ENCODE measurements around the gene GABRA5.

GABRA5 gene

DNA sequence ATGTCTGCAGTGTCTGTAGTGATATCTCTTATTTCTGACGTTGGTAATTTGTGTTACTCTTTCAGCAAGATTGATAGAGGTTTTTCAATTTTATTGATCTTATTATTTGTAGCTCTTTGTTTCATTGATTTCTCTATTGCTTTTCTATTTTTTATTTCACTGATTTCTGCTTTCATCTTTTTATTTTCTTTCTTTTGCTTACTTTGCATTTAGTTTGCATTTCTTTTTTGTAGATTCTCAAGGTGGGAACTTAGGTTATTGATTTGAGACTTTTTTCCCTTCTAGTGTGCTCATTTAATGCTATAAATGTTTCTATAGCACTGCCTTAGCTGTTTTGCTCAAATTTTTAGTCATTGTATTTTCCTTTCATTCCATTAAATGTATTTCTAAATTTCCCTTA, 54.6 kb downstream of the GABRA5 start:
- in situ Hi-C loops (cut with MboI; ENCODE audit: low sequenced_read_pairs), result no loop called here

- in situ Hi-C loops (cut with MboI; ENCODE audit: low sequenced_read_pairs), result no loop called here
Measured at GRCh38 chr15:26926081-26926480, 59.2 kb downstream of the GABRA5 start.

GRCh38 chr15:26928051-26928450, 61.2 kb downstream of the GABRA5 start:
- in situ Hi-C loops (cut with MboI; ENCODE audit: low sequenced_read_pairs), result no loop called here

- in situ Hi-C loops (cut with MboI; ENCODE audit: low sequenced_read_pairs), result no loop called here
Measured at GRCh38 chr15:26929588-26929987, 62.7 kb downstream of the GABRA5 start.

DNA sequence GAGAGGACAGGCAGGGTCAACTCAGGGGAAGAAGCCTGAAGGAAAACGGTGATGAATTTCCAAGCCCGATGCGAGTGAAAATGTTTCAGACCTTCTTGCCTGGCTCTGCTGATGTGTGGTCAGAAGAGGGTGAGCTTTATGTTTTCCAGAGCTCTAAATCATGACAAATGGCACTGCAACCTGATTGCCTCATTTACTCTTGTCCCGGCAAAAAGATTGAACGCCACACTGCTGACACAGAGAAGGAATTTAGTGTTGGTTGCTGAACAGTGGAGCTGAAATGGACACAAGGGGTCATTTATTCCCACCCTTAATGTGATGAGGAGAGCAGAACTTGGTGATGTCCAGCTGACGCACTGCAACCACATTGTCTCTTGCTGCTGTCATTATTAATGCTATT, 68.0 kb downstream of the GABRA5 start:
- in situ Hi-C loops (cut with MboI; ENCODE audit: low sequenced_read_pairs), result no loop called here

- in situ Hi-C loops (cut with MboI; ENCODE audit: low sequenced_read_pairs), result no loop called here
Measured at GRCh38 chr15:26935322-26935721, 68.5 kb downstream of the GABRA5 start.

DNA sequence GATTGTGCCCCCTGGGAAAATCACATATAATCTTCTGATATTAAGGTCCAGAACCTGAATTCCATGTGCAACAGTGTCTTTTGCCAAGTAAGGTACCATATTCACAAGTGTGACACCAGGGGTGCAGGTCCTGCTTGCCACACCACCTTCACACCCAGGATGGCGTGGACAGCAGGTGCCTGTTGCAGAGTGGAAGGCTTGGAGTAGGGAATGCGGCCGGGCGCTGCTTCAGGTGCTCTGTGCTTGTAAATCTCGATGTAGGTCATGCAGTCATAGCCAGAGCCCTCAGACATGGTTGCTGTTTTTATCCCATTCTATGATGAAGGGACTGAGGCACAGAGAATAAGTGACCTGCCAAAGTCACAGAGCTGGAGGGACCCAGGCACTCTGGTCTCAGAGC, 69.6 kb downstream of the GABRA5 start:
- in situ Hi-C loops (cut with MboI; ENCODE audit: low sequenced_read_pairs), result no loop called here

- in situ Hi-C loops (cut with MboI; ENCODE audit: low sequenced_read_pairs), result no loop called here
Measured at GRCh38 chr15:26937134-26937533, 70.3 kb downstream of the GABRA5 start.

DNA sequence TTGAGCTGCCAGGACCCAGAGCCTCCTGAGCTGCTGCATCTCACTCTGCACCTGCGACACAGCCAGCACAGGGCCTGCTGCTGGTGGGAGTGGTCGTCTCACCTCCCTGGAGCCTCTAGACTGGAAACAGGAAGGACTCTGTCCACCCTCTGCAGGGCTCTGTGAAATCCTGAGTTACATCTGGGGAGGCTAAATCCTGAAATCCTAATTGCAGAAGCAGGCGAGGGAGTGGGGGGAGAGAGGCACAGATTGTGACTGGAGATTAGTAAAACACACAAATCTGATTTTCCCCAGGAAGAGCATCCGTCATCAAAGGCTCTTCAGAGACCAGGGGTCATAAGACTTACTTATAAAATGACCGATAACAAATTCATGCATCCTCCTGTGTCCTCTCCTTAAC, 72.5 kb downstream of the GABRA5 start:
- in situ Hi-C loops (cut with MboI; ENCODE audit: low sequenced_read_pairs), result no loop called here

- in situ Hi-C loops (cut with MboI; ENCODE audit: low sequenced_read_pairs), result no loop called here
Measured at GRCh38 chr15:26941489-26941888, 74.6 kb downstream of the GABRA5 start.

DNA sequence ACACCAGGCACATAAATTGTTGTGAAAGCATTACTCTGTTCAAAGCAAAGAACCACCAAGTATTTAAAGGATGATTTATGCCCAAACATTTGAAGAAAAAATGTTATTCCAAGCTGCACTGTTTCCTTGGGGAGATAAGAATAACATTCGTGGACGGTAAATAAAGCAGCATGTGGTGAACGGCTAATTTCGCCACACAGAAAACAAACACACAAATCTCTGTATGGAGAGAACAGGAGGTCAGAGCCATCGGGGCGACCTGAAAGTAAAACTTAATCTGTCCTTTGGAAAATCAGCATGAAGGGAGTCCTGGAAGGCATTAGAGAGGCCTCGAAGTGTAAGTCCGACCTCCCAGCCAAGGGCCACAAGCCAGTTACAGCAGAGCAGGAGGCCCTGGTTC, 77.0 kb downstream of the GABRA5 start:
- in situ Hi-C loops (cut with MboI; ENCODE audit: low sequenced_read_pairs), result no loop called here

GRCh38 chr15:26945046-26945445, 78.2 kb downstream of the GABRA5 start:
- in situ Hi-C loops (cut with MboI; ENCODE audit: low sequenced_read_pairs), result no loop called here

GRCh38 chr15:26950001-26950400, 83.1 kb downstream of the GABRA5 start:
- in situ Hi-C loops (cut with MboI; ENCODE audit: low sequenced_read_pairs), result no loop called here

GRCh38 chr15:26954403-26954802, 87.5 kb downstream of the GABRA5 start:
- in situ Hi-C loops (cut with MboI; ENCODE audit: low sequenced_read_pairs), result no loop called here

DNA sequence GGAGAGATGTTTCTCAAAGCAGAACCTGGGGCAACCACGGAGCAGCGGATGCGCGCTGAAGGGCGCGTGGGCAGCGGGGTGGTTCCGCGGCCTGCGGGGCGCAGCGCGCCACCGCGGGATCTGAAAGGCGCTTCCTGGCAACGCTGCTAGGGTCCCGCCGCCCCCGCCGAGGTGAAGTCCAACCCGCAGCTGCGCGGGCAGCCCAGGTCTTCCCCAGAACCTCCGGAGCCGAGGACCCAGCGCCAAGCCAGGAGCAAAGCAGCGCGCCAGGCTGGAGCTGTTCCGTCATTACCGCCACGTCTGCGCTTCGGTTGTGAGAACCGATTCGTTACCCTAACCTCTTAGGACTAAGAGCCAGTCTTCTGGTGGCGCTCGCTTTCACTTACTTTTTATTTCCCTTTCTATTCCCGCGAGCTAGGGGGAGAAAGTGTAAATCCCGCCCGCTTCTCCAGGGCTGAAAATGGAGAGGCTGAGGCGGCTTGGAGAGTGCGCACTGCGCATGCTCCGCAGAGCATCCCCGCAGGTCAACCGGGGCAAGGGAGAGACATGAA, 100.9 kb downstream of the GABRA5 start:
- in situ Hi-C loops (cut with MboI; ENCODE audit: low sequenced_read_pairs), result no loop called here

- in situ Hi-C loops (cut with MboI; ENCODE audit: low sequenced_read_pairs), result no loop called here
Measured at GRCh38 chr15:26968806-26969205, 101.9 kb downstream of the GABRA5 start.

GRCh38 chr15:26970712-26971210, 103.9 kb downstream of the GABRA5 start, which contains the start of gene GABRG3:
Gene GABRG3 (plus strand): TSS chr15:26971181.
- in situ Hi-C loops (cut with MboI; ENCODE audit: low sequenced_read_pairs), result no loop called here

DNA sequence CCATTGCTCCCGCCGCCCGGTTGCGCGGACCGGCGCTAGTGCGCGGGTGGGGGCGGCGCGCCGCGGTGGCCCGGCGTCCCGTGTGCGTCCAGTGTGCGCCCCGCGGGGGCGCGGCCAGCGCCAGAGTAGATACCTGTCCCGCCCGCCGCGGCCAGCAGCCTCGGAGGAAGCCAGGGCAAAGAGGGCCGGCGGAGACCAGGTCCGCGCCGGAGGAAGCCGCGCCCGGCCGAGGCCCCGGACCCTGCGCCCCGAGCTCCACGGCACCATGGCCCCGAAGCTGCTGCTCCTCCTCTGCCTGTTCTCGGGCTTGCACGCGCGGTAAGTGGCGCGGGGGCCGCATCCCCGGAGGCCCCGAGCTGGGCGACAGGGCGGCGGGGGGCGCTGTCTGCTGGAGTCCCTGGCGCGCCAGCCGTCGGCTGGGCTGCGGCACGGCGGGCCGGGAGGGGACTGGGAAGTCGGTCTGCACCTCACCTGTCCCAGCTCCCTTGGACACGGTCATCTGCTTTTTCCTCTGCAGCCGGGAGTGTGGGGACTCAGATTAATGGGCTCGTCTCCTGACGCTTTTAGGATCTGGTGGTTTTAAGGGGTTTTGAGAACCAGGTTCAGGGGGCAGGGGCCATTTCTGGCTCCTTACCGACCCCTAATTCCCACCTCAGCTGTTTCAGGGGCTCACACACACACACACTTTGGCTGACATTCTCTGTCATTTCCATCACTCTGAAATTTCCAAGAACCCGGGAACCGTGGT, 104.6 kb downstream of the GABRA5 start:
- in situ Hi-C loops (cut with MboI; ENCODE audit: low sequenced_read_pairs), result no loop called here

DNA sequence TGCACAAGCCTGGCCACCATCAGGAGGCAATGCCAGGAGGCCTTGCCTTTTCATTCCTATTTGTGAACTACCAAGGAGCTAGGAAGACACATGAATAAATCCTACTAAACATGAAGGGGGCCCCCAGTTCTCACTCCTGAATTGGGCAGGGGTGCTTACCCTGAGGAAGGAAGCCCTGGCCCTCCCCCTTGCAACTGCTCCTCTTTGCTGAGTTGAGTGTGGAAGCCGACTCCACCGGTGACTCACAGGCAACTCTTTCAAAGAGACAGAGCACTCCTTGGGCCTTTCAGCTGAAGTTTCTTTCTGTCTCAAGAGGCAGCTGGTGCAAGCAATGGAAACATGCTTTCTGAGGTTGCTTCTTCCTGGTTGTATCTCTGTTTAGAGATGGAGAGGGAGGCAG, 105.8 kb downstream of the GABRA5 start:
- in situ Hi-C loops (cut with MboI; ENCODE audit: low sequenced_read_pairs), result no loop called here

DNA sequence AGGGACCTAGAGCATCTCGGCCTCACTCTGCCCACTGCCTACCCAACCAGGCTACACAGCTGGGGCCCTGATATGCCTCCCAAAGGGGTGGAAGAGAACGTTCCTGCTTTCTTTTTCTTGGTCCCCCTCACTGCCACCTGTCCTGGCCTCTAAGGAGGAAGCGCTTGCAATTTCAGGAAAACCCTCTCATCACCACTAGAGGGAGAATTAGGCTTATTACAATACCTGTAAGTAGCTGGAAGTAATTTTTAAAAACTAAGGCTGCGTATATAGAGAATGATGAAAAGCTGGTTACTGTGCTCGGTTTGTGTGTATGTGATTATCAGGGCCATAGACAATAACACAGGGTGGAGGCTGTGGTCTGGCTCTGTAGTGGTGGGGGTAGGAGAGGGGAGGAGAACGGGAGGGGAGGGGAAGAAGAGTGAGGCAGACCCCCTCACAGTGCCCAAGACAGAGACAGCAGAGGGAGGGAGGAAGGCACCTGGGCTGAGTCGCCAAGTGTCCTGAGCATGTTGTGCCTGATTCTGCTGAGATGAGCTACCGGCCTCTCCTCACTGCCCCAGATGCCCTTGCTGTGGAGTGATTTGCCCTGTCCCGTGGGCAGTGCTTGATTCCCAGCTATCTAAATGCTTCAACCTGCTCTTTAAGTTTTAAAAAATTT, 107.4 kb downstream of the GABRA5 start:
- in situ Hi-C loops (cut with MboI; ENCODE audit: low sequenced_read_pairs), result no loop called here

GRCh38 chr15:26981492-26981891, 114.6 kb downstream of the GABRA5 start:
- in situ Hi-C loops (cut with MboI; ENCODE audit: low sequenced_read_pairs), result no loop called here

DNA sequence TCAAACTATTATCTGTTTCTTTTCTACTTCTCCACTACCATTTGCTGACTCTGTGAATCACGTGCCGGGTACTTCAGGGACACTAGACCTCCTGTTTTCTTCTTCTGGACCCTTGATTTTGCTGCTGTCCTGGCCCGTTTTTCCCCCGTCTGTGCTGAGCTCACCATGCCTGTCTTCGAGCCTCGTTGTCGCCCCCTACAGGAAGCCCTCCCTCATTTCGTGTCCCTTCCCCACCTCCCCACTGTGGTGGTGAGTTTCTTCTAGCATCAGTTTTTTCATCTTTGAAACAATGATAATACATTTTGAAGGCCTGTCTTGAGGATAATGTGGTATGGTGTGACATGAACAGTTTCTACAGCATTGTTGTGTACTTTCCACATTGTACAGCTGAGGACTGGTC, 117.0 kb downstream of the GABRA5 start:
- in situ Hi-C loops (cut with MboI; ENCODE audit: low sequenced_read_pairs), result no loop called here

All from HL-60/S4 treated with phorbol 12-myristate 13-acetate at 8.2 ng/mL for 4 days and 3 days (cell line).